ENCODE results near the gene ZDBF2.

- TF ChIP-seq TAF1 (IDR thresholded peaks at IDR 0.05; ENCODE audit: borderline replicate concordance, insufficient read depth, low read length) = no peak
- TF ChIP-seq FOXP2 (optimal IDR thresholded peaks at IDR 0.05; ENCODE audit: borderline replicate concordance, extremely low read depth, extremely low read length, insufficient read depth) = no peak
- no peak for TF ChIP-seq POLR2AphosphoS5 (IDR thresholded peaks at IDR 0.05; ENCODE audit: low read depth, low read length)
- TF ChIP-seq, protein P1, sequence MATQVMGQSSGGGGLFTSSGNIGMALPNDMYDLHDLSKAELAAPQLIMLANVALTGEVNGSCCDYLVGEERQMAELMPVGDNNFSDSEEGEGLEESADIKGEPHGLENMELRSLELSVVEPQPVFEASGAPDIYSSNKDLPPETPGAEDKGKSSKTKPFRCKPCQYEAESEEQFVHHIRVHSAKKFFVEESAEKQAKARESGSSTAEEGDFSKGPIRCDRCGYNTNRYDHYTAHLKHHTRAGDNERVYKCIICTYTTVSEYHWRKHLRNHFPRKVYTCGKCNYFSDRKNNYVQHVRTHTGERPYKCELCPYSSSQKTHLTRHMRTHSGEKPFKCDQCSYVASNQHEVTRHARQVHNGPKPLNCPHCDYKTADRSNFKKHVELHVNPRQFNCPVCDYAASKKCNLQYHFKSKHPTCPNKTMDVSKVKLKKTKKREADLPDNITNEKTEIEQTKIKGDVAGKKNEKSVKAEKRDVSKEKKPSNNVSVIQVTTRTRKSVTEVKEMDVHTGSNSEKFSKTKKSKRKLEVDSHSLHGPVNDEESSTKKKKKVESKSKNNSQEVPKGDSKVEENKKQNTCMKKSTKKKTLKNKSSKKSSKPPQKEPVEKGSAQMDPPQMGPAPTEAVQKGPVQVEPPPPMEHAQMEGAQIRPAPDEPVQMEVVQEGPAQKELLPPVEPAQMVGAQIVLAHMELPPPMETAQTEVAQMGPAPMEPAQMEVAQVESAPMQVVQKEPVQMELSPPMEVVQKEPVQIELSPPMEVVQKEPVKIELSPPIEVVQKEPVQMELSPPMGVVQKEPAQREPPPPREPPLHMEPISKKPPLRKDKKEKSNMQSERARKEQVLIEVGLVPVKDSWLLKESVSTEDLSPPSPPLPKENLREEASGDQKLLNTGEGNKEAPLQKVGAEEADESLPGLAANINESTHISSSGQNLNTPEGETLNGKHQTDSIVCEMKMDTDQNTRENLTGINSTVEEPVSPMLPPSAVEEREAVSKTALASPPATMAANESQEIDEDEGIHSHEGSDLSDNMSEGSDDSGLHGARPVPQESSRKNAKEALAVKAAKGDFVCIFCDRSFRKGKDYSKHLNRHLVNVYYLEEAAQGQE (IDR thresholded peaks at IDR 0.05; ENCODE audit: insufficient read depth in 1 of 2, low read depth in 2 of 2, low read length in 2 of 2) = no peak
These were observed 29.2 kb upstream of the ZDBF2 start for GRCh38 chr2:206245265-206245672.

All from PFSK-1 (cell line).